Non-pigmented ciliary epithelial cell (primary cell): ENCODE measurements around the gene RPL35.

ENCODE experiments used
- DNase-seq: peaks from one replicate; pipeline ENCODE4 v3.0.0-alpha.2; 2010; ENCODE audit warnings: low read depth

RPL35 gene

GRCh38 chr9:124875501-124875900, 13.7 kb upstream of the RPL35 start:
- no peak for DNase-seq

- DNase-seq = no peak
Measured at GRCh38 chr9:124873664-124874063, 11.9 kb upstream of the RPL35 start.

- no peak for DNase-seq
Measured at GRCh38 chr9:124871156-124871561, 9.4 kb upstream of the RPL35 start.

- DNase-seq = no peak
Measured at GRCh38 chr9:124870723-124871122, 9.0 kb upstream of the RPL35 start.

GRCh38 chr9:124869986-124870560, 8.3 kb upstream of the RPL35 start:
- DNase-seq = no peak

- DNase-seq = no peak
Measured at GRCh38 chr9:124869466-124869985, 7.8 kb upstream of the RPL35 start.

GRCh38 chr9:124868511-124869465, 7.0 kb upstream of the RPL35 start:
- no peak for DNase-seq

GRCh38 chr9:124863371-124863871, 1.7 kb upstream of the RPL35 start:
- no peak for DNase-seq

GRCh38 chr9:124860582-124861341, 995 bp downstream of the RPL35 start:
- no peak for DNase-seq

GRCh38 chr9:124859803-124860581, 1.8 kb downstream of the RPL35 start:
- DNase-seq = no peak

- DNase-seq = no peak
Measured at GRCh38 chr9:124858330-124859046, 3.3 kb downstream of the RPL35 start.

- DNase-seq = no peak
Measured at GRCh38 chr9:124857533-124858162, 4.1 kb downstream of the RPL35 start.

- DNase-seq = no peak
Measured at GRCh38 chr9:124855944-124856765, 5.6 kb downstream of the RPL35 start.

- no peak for DNase-seq
Measured at GRCh38 chr9:124855566-124855943, 6.2 kb downstream of the RPL35 start.

GRCh38 chr9:124854822-124855221, 6.9 kb downstream of the RPL35 start:
- DNase-seq = no peak

GRCh38 chr9:124854161-124854560, 7.6 kb downstream of the RPL35 start:
- DNase-seq = no peak

- no peak for DNase-seq
Measured at GRCh38 chr9:124853605-124854143, 8.1 kb downstream of the RPL35 start.

GRCh38 chr9:124852829-124853531, 8.8 kb downstream of the RPL35 start, which contains the start of gene WDR38:
Gene WDR38, plus strand, starts transcription at chr9:124853460. Its CDS starts 72 bp downstream, at chr9:124853532.
- DNase-seq = no peak
